Fibroblast of lung (primary cell): Measurements from ENCODE around the gene ARID1B. TPM values are rescaled to one million over a fixed set of nuclear protein-coding genes. Genes with fewer than 3 reads are reported as not detected.

Experiments used
- DNase-seq, 2 donors: peaks; one replicate each; pipeline versions ENCODE4 v3.0.0 to v3.0.0-alpha.2; 2010; ENCODE audit warnings: low read depth in 2 of 2
- H2AFZ ChIP-seq: 2 replicates; pipeline ENCODE4 v1.5.1; 2012; ENCODE audit warnings: low read length, control low read depth, inconsistent platforms
- H3K27ac ChIP-seq: 2 replicates; pipeline ENCODE4 v1.5.1; 2011; ENCODE audit warnings: low read length, control low read depth; ENCODE audit not compliant: insufficient read depth
- H3K27me3 ChIP-seq: 2 replicates; pipeline ENCODE4 v1.5.1; 2011; ENCODE audit warnings: mild to moderate bottlenecking, low read length; ENCODE audit not compliant: control insufficient read depth, insufficient read depth
- H3K36me3 ChIP-seq: 2 replicates; pipeline ENCODE4 v1.5.1; 2011; ENCODE audit warnings: low read length; ENCODE audit not compliant: control insufficient read depth, insufficient read depth
- H3K4me1 ChIP-seq: 2 replicates; pipeline ENCODE4 v1.5.1; 2011; ENCODE audit warnings: low read length; ENCODE audit not compliant: control insufficient read depth, insufficient read depth; ENCODE audit errors: extremely low read depth
- H3K4me2 ChIP-seq: 2 replicates; pipeline ENCODE4 v1.5.1; 2011; ENCODE audit warnings: low read length, control low read depth; ENCODE audit not compliant: insufficient read depth; ENCODE audit errors: extremely low read depth
- H3K4me3 ChIP-seq, 4 experiments: fragments of 200-600 bp in 1 of 4; sonication (generic) in 1 of 4; replicated peaks in 1 of 4; 2 replicates each; pipeline ENCODE4 v1.5.1; 2011 to 2016; ENCODE audit warnings: low read length in 4 of 4, low read depth in 3 of 4, mild to moderate bottlenecking in 3 of 4, control low read depth in 2 of 4, inconsistent platforms in 1 of 4, mixed read lengths in 1 of 4; ENCODE audit not compliant: insufficient read depth in 1 of 4; ENCODE audit errors: control extremely low read depth in 1 of 4
- H3K79me2 ChIP-seq: 2 replicates; pipeline ENCODE4 v1.5.1; 2012; ENCODE audit warnings: mild to moderate bottlenecking, low read length, inconsistent platforms; ENCODE audit not compliant: control insufficient read depth, insufficient read depth
- H3K9ac ChIP-seq: 2 replicates; pipeline ENCODE4 v1.5.1; 2011; ENCODE audit warnings: mild to moderate bottlenecking, low read length, control low read depth; ENCODE audit not compliant: insufficient read depth
- H3K9me3 ChIP-seq: 2 replicates; pipeline ENCODE4 v1.5.1; 2012; ENCODE audit warnings: low read depth, low read length; ENCODE audit not compliant: control insufficient read depth, insufficient read depth
- H4K20me1 ChIP-seq: 2 replicates; pipeline ENCODE4 v1.5.1; 2011; ENCODE audit warnings: low read length; ENCODE audit not compliant: control insufficient read depth, insufficient read depth; ENCODE audit errors: extremely low read depth
- EZH2 ChIP-seq: IDR thresholded peaks from 2 replicates; pipeline ENCODE4 v1.5.1; 2012; ENCODE audit warnings: low read length, control low read depth, mild to moderate bottlenecking; ENCODE audit errors: missing control alignments
- polyA plus RNA-seq, 2 donors: library from polyadenylated mRNA; depleted of rRNA in 1 of 2; stranded (reverse) in 1 of 2; unstranded in 1 of 2; fragments of >200 nt; gene quantifications; 2 replicates each; pipeline ENCODE4 v1.2.1, GENCODE V29; 2011 to 2012; ENCODE audit warnings: missing spikeins in 1 of 2
- total RNA-seq: library from RNA; depleted of rRNA; stranded (reverse); fragments of >200 nt; gene quantifications from 2 replicates; pipeline ENCODE4 v1.2.1, GENCODE V29; 2014
- TF ChIP-seq, protein P1 (sequence below), 2 donors: IDR thresholded peaks in 1 of 2; conservative IDR thresholded peaks in 1 of 2; 1 replicate in 1 of 2; 2 replicates in 1 of 2; pipeline ENCODE4 v1.5.1; 2011 to 2012; ENCODE audit warnings: low read length in 2 of 2, control low read depth in 1 of 2, inconsistent platforms in 1 of 2, low read depth in 1 of 2, mild to moderate bottlenecking in 1 of 2

ARID1B gene
- total and polyA plus RNA-seq, 2 donors (not counting 1 experiment from before 2014, with no cell fraction given): 15.4 to 41.9 TPM

DNA sequence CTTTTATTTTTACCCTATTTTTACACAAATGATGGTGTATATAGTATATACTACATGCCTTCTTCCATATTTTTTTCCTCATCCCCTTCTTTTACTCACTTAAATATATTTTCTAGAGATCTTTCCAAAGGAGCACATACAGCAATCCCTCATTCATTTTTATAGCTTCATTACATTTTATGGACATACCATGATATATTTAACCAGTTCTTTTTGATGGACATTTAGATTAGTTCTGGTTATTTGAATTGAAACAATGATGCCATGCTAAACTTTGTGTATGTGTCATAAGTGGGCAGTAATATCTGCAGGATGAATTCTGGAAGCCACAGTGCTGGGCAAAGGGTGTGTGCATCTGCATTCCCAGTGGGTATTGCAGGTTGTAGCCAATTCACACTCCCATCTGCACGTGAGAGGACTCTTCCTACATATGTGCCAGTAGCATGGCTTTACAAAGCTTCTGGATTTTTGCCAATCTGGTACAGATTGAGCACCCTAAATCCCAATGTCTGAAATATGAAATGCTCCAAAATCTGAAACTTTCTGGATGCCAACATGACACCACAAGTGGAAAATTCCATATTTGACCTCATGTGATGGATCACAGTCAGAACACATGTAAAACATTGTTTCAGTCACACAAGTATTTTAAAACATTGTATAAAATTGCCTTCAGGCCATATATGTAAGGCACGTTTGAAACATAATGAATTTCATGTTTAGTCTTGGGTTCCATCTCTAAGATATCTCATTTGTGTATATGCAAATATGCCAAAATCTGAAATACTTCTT, 127.2 kb downstream of the ARID1B start:
- H2AFZ ChIP-seq: no peak overlapping the region
- no peaks in the 10 kb centered on the region for H3K9me3 ChIP-seq
- TF ChIP-seq, protein P1, sequence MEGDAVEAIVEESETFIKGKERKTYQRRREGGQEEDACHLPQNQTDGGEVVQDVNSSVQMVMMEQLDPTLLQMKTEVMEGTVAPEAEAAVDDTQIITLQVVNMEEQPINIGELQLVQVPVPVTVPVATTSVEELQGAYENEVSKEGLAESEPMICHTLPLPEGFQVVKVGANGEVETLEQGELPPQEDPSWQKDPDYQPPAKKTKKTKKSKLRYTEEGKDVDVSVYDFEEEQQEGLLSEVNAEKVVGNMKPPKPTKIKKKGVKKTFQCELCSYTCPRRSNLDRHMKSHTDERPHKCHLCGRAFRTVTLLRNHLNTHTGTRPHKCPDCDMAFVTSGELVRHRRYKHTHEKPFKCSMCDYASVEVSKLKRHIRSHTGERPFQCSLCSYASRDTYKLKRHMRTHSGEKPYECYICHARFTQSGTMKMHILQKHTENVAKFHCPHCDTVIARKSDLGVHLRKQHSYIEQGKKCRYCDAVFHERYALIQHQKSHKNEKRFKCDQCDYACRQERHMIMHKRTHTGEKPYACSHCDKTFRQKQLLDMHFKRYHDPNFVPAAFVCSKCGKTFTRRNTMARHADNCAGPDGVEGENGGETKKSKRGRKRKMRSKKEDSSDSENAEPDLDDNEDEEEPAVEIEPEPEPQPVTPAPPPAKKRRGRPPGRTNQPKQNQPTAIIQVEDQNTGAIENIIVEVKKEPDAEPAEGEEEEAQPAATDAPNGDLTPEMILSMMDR (conservative IDR thresholded peaks at IDR 0.05 in 1 of 2, IDR thresholded peaks at IDR 0.05 in 1 of 2; ENCODE audit: low read depth in 1 of 2, low read length in 2 of 2): no peak
- no peak for TF ChIP-seq EZH2
- no peak overlapping the region for H3K9ac ChIP-seq
- no peak overlapping the region for H3K4me2 ChIP-seq
- H4K20me1 ChIP-seq: no peaks in the 10 kb centered on the region
- no peak overlapping the region for H3K27ac ChIP-seq
- no peaks in the 10 kb centered on the region for H3K4me1 ChIP-seq
- no peak overlapping the region for H3K4me3 ChIP-seq
- DNase-seq: no peak
- peaks cover under 1% of the 10 kb centered on the region for H3K79me2 ChIP-seq
- no peaks in the 10 kb centered on the region for H3K36me3 ChIP-seq
- H3K27me3 ChIP-seq: no peaks in the 10 kb centered on the region

DNA sequence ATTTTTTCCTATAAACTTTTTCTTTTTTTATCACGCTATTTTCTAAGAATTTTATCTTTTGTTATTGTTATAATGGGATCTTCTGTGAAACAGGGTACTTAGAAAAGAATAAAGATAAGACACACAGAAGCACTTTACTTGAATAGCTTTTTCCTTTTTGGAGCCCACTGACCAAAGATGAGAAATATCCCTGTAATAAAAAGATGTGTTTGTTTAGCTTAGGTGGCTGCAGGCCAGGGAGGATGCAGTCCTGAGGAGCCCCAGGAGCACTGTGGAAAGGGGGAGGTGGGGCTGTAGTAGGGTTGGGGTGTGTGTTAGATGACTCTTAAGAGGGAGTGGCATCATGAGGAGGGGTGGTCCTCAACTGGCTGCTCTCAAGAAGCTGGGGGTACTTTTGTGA, 128.6 kb downstream of the ARID1B start:
- no peak for DNase-seq
- Histone ChIP-seq H2AFZ (no peak overlapping the region), H3K4me3 (no peak overlapping the region), H3K4me2 (no peak overlapping the region), H3K4me1 (no peaks in the 10 kb centered on the region), H4K20me1 (no peaks in the 10 kb centered on the region), H3K79me2 (no peaks in the 10 kb centered on the region), H3K9me3 (no peaks in the 10 kb centered on the region), H3K36me3 (no peaks in the 10 kb centered on the region), H3K27me3 (no peaks in the 10 kb centered on the region), H3K27ac (no peak overlapping the region), H3K9ac (no peak overlapping the region)
- no peak for TF ChIP-seq EZH2
- TF ChIP-seq, protein P1 (conservative IDR thresholded peaks at IDR 0.05 in 1 of 2, IDR thresholded peaks at IDR 0.05 in 1 of 2; ENCODE audit: low read depth in 1 of 2, low read length in 2 of 2): no peak

DNA sequence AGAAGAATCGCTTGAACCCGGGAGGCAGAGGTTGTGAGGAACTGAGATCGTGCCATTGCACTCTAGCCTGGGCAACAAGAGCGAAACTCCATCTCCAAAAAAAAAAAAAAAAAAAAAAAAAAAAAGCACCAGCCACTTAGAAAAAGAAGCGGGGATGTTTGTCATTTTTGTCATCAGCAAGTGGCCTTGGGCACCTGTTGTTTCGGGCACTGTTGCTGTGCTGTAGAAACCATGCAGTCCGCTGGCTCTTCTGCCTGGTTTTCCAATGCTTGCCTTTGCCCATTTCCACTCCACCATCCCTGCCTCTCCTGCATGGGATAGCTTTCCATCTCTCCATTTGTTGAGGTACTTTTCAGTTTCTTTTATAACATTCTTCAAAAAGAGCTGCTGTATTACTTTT, 129.3 kb downstream of the ARID1B start:
- Histone ChIP-seq H3K4me2 (no peak overlapping the region), H3K27ac (no peak overlapping the region), H3K36me3 (no peaks in the 10 kb centered on the region), H3K9ac (no peak overlapping the region), H3K9me3 (no peaks in the 10 kb centered on the region), H3K27me3 (no peaks in the 10 kb centered on the region), H3K4me1 (no peaks in the 10 kb centered on the region), H3K79me2 (no peaks in the 10 kb centered on the region), H2AFZ (no peak overlapping the region), H4K20me1 (no peaks in the 10 kb centered on the region), H3K4me3 (no peak overlapping the region)
- no peak for DNase-seq
- no peak for TF ChIP-seq EZH2
- TF ChIP-seq, protein P1 (conservative IDR thresholded peaks at IDR 0.05 in 1 of 2, IDR thresholded peaks at IDR 0.05 in 1 of 2; ENCODE audit: low read depth in 1 of 2, low read length in 2 of 2): no peak
